ENCODE data around the gene ROBO1. TPM values are rescaled to one million over a fixed set of nuclear protein-coding genes. Genes with fewer than 3 reads are reported as not detected.

Gene ROBO1
- total and polyA plus RNA-seq, 2 experiments from 2014 or later, result 29.3 to 171 TPM

DNA sequence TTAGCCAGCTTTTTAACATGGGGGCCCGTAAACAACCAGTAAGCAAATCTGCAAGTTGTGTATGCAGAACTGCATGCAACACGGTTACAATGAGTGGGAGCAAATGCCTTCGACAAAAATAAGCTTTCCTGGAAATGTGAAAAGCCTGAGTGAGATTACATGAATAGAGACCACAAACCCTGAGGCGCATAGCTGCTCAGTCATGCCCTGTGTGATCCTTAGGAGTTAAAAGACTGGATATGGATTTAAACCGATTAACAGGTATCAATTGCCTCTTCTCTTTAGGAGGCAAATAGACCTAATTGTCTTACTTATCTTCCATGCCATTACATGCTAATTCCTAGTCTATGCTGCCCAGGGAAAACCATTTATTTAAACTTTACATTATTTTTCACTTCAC, 810.3 kb downstream of the ROBO1 start:
- Histone ChIP-seq H3K4me3 (no peak overlapping the region), H3K36me3 (no peaks in the 10 kb centered on the region), H3K27ac (no peak overlapping the region), H3K9me3 (ENCODE audit: low read depth) (no peaks in the 10 kb centered on the region), H3K27me3 (no peaks in the 10 kb centered on the region), H3K4me1 (ENCODE audit: low read depth) (peaks cover 2% of the 10 kb centered on the region)
- DNase-seq (ENCODE audit: low read depth in 1 of 2, low spot score in 1 of 2), result no peak
- TF ChIP-seq, protein P1, sequence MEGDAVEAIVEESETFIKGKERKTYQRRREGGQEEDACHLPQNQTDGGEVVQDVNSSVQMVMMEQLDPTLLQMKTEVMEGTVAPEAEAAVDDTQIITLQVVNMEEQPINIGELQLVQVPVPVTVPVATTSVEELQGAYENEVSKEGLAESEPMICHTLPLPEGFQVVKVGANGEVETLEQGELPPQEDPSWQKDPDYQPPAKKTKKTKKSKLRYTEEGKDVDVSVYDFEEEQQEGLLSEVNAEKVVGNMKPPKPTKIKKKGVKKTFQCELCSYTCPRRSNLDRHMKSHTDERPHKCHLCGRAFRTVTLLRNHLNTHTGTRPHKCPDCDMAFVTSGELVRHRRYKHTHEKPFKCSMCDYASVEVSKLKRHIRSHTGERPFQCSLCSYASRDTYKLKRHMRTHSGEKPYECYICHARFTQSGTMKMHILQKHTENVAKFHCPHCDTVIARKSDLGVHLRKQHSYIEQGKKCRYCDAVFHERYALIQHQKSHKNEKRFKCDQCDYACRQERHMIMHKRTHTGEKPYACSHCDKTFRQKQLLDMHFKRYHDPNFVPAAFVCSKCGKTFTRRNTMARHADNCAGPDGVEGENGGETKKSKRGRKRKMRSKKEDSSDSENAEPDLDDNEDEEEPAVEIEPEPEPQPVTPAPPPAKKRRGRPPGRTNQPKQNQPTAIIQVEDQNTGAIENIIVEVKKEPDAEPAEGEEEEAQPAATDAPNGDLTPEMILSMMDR (IDR thresholded peaks at IDR 0.05; ENCODE audit: low read depth, low read length), result no peak

DNA sequence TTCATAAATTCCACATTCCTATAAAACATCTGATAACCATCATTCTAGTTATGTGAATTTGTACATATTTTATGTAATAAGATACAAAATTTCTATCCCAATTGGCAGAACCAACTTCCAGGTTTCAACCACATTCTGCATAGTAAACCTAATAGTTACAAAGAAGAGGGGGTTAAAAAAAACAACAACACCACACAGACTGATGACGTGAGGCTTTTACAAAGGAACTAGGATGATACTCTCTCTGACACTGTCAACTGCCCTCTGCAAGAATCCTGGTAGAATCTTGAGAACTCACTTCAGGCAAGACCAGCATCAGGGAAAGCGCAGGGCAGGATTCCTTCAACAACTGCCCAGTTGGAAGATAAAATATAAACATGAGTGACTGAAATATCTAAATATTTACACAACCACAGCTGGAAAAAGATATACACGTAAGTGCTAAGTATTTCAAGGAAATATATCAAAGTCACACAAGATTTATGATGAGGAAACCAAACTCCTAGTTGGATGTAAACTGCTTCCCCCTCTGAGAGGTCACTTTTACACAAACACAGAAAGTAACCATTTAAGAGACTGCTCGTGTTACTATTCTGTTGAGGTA, 816.4 kb downstream of the ROBO1 start:
- H3K9me3 ChIP-seq (ENCODE audit: low read depth), result no peaks in the 10 kb centered on the region
- H3K4me3 ChIP-seq, result no peak overlapping the region
- no peak for DNase-seq (ENCODE audit: low read depth in 1 of 2, low spot score in 1 of 2)
- no peaks in the 10 kb centered on the region for H3K4me1 ChIP-seq (ENCODE audit: low read depth)
- no peaks in the 10 kb centered on the region for H3K27me3 ChIP-seq
- H3K36me3 ChIP-seq, result no peaks in the 10 kb centered on the region
- H3K27ac ChIP-seq, result no peak overlapping the region
- TF ChIP-seq, protein P1 (IDR thresholded peaks at IDR 0.05; ENCODE audit: low read depth, low read length), result no peak

DNA sequence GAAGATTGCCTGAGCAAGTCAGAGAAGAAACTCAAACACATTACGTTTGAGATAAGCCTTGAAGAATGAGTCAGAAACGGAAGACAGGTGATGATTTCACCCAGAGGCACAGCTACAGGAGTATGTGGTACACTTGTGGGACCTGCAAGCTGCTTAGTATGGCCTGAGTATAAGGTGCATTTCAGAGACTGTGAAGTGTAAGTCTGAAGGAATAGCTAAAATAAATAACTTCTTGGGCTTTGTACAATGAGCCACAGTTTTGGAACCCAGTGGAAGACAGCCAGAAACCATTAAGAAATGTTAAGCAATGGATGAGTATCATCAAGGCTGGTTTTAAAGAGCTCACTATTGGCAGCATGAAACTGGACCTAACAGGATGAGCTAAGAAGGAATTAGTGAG, 826.2 kb downstream of the ROBO1 start:
- no peaks in the 10 kb centered on the region for H3K27me3 ChIP-seq
- no peak overlapping the region for H3K27ac ChIP-seq
- no peaks in the 10 kb centered on the region for H3K4me1 ChIP-seq (ENCODE audit: low read depth)
- TF ChIP-seq, protein P1 (IDR thresholded peaks at IDR 0.05; ENCODE audit: low read depth, low read length), result no peak
- no peak overlapping the region for H3K4me3 ChIP-seq
- H3K9me3 ChIP-seq (ENCODE audit: low read depth), result no peaks in the 10 kb centered on the region
- peak in 1 of 2 donors; percentile 69 for DNase-seq (ENCODE audit: low read depth in 1 of 2, low spot score in 1 of 2)
- no peaks in the 10 kb centered on the region for H3K36me3 ChIP-seq

DNA sequence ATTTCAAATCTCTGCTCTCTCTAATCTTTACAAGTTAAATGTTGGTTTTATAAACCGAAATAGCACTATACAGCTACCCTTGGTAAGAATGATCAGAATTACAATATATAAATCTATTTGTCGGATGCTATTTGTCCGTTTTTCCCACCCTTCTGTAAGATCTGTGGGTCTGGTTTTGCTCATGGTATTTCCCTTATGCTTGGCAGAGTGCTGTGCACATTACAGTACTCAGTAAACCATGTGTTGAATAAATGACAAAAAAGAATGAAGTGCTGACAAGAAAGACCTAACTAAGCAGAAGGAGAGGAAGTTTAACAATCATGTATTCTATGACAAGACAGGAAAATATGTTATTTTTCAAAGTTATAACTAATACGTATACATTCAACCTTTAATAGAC, 827.2 kb downstream of the ROBO1 start:
- no peaks in the 10 kb centered on the region for H3K36me3 ChIP-seq
- H3K9me3 ChIP-seq (ENCODE audit: low read depth), result no peaks in the 10 kb centered on the region
- TF ChIP-seq, protein P1 (IDR thresholded peaks at IDR 0.05; ENCODE audit: low read depth, low read length), result no peak
- no peak overlapping the region for H3K27ac ChIP-seq
- no peaks in the 10 kb centered on the region for H3K27me3 ChIP-seq
- DNase-seq (ENCODE audit: low read depth in 1 of 2, low spot score in 1 of 2), result no peak
- no peaks in the 10 kb centered on the region for H3K4me1 ChIP-seq (ENCODE audit: low read depth)
- H3K4me3 ChIP-seq, result no peak overlapping the region

DNA sequence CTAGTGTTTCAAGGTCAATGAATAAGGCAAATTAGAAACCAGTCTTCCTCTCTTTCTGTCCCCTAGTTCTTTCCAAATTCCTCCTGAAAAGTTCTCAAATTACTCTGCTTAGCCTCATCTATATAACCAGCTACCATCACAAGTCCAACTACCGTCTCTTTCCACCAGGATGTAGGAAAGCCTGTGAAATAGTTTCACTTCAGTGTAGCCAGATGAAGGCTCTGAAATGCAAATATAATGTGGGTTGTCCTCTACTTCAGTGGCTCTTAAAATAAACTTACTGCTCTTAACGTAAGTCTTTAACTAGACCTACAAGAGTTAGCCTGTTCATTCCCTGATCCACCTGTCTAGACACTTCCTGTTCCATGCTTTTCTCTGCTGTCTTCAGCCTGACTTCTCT, 827.7 kb downstream of the ROBO1 start:
- DNase-seq (ENCODE audit: low read depth in 1 of 2, low spot score in 1 of 2), result no peak
- TF ChIP-seq, protein P1 (IDR thresholded peaks at IDR 0.05; ENCODE audit: low read depth, low read length), result no peak
- Histone ChIP-seq H3K27ac (no peak overlapping the region), H3K27me3 (no peaks in the 10 kb centered on the region), H3K36me3 (no peaks in the 10 kb centered on the region), H3K4me1 (ENCODE audit: low read depth) (no peaks in the 10 kb centered on the region), H3K9me3 (ENCODE audit: low read depth) (no peaks in the 10 kb centered on the region), H3K4me3 (no peak overlapping the region)

Data from cardiac muscle cell (in vitro differentiated cells and primary cell).